Skeletal muscle satellite cell (primary cell): ENCODE data around the gene ALDOB.

Experiments
- H3K27me3 ChIP-seq: 2 replicates; pipeline ENCODE4 v1.7.0; 2013; ENCODE audit warnings: low read length; ENCODE audit not compliant: control insufficient read depth, insufficient read depth
- H3K36me3 ChIP-seq: 2 replicates; pipeline ENCODE4 v1.7.0; 2013; ENCODE audit warnings: mild to moderate bottlenecking, control low read depth, low read length; ENCODE audit not compliant: insufficient read depth
- H3K4me1 ChIP-seq: 2 replicates; pipeline ENCODE4 v1.7.0; 2013; ENCODE audit warnings: low read length; ENCODE audit not compliant: control insufficient read depth, insufficient read depth
- H3K4me2 ChIP-seq: 2 replicates; pipeline ENCODE4 v1.7.0; 2013; ENCODE audit warnings: mild to moderate bottlenecking, low read length
- H3K4me3 ChIP-seq: 2 replicates; pipeline ENCODE4 v1.7.0; 2013; ENCODE audit warnings: low read length
- H3K9ac ChIP-seq: 2 replicates; pipeline ENCODE4 v1.7.0; 2013; ENCODE audit warnings: mild to moderate bottlenecking, low read depth, low read length, moderate library complexity
- H3K9me3 ChIP-seq: replicated peaks from 2 replicates; pipeline ENCODE4 v1.7.0; 2013; ENCODE audit warnings: mild to moderate bottlenecking, control low read depth, low read length

ALDOB gene

GRCh38 chr9:101438523-101438922 lies 2.9 kb upstream of the ALDOB start:
- Histone ChIP-seq H3K4me2 (no peak overlapping the region), H3K36me3 (no peaks in the 10 kb centered on the region)

DNA sequence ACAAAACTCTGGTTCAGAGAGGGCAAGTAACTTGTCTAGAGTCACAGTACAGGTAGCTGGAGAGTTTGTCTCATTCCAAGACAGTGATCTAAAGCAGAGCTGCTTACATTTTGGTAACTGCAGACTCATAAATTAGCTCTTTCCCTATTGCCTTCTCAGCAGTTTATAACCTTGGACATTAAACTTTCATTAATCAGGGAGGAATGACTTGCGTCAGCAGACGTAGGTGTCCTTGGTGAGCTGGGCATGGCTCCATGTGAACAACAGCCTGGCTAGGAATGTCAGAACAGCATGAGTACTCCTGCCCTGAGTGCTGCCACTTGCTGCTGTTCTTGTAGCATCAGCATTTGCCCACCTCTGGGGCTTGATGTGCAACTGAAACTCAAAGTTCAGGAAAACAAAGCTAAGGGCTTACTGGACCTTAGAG lies 2.2 kb upstream of the ALDOB start:
- H3K4me3 ChIP-seq = no peak overlapping the region
- peaks cover 36% of the 10 kb centered on the region for H3K27me3 ChIP-seq
- H3K4me1 ChIP-seq = no peaks in the 10 kb centered on the region
- no peak overlapping the region for H3K4me2 ChIP-seq
- no peak overlapping the region for H3K9ac ChIP-seq
- H3K9me3 ChIP-seq = no peaks in the 10 kb centered on the region
- no peaks in the 10 kb centered on the region for H3K36me3 ChIP-seq

More at GRCh38 chr9:101438523-101438922, 2.9 kb upstream of the ALDOB start:
- Histone ChIP-seq H3K4me1 (no peaks in the 10 kb centered on the region), H3K9ac (no peak overlapping the region), H3K27me3 (peaks cover 43% of the 10 kb centered on the region), H3K4me3 (no peak overlapping the region), H3K9me3 (no peaks in the 10 kb centered on the region)

DNA sequence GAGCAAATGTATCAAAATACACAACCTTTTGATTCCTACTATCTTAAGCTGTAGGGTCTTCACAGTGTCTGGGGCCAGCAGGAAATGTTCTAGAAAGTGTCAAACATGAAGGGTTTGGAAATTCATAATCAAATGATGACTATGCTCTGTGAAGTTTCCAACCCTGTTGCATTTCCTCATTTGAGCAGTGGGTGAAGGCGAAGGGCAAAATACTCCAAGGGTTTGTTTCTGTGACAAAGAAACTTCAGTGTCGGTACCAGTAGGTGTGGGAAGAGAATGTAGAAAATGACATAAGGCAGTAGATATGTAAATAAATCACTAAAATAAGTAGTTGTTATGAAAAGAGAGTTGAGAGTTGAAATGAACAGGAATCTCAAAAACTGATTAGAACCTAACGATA lies 576 bp downstream of the ALDOB start:
- H3K4me3 ChIP-seq = no peak overlapping the region
- no peak overlapping the region for H3K9ac ChIP-seq
- no peaks in the 10 kb centered on the region for H3K36me3 ChIP-seq
- no peaks in the 10 kb centered on the region for H3K4me1 ChIP-seq
- peaks cover 27% of the 10 kb centered on the region for H3K27me3 ChIP-seq
- H3K9me3 ChIP-seq = no peaks in the 10 kb centered on the region
- no peak overlapping the region for H3K4me2 ChIP-seq

- Histone ChIP-seq H3K27me3 (peaks cover 22% of the 10 kb centered on the region), H3K36me3 (no peaks in the 10 kb centered on the region), H3K4me2 (no peak overlapping the region), H3K9me3 (no peaks in the 10 kb centered on the region), H3K4me1 (no peaks in the 10 kb centered on the region), H3K4me3 (no peak overlapping the region), H3K9ac (no peak overlapping the region)
Observed at GRCh38 chr9:101433229-101433628, 2.3 kb downstream of the ALDOB start.

DNA sequence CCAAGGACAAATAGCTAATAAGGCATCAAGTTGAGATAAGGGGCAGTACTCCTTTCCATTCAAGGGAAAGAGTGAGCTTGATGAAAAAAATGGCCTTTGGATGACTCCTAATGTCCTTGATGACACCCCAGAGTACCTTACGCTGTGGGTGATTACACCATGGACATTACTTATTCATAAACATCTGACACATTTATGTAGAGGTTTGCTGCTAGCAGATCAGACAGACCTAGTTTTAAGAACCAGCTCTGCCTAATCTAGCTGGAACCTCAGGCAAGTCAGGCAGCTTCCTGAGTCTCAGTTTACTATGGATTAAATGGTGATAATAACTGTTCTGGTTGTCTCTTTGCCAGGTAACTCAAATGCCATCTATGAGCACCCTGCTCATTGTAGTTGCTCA lies 2.8 kb downstream of the ALDOB start:
- Histone ChIP-seq H3K4me1 (no peaks in the 10 kb centered on the region), H3K9me3 (no peaks in the 10 kb centered on the region), H3K4me3 (no peak overlapping the region), H3K27me3 (peaks cover 23% of the 10 kb centered on the region), H3K36me3 (no peaks in the 10 kb centered on the region), H3K9ac (no peak overlapping the region), H3K4me2 (no peak overlapping the region)

DNA sequence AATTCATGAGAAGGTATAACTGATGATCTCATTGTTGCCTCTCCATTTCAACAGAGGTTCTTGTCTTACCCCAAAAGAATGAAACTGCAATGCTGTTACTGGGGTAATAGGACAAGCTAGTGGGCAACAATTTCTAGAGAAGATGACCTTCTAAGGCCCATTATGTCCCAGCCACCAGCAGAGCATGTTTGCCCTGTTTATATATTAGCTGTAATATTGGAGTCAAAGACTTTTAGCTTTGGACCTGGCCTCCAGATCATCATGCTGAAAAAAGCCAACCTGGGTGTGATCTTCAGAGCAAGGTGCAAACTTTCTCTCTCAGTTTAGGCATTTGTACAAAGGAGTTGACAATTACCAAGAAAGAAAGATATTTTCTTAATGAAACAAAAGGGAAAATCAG lies 3.4 kb downstream of the ALDOB start:
- Histone ChIP-seq H3K27me3 (peaks cover 26% of the 10 kb centered on the region), H3K36me3 (no peaks in the 10 kb centered on the region), H3K4me1 (no peaks in the 10 kb centered on the region), H3K4me2 (no peak overlapping the region), H3K9me3 (no peaks in the 10 kb centered on the region), H3K4me3 (no peak overlapping the region), H3K9ac (no peak overlapping the region)

DNA sequence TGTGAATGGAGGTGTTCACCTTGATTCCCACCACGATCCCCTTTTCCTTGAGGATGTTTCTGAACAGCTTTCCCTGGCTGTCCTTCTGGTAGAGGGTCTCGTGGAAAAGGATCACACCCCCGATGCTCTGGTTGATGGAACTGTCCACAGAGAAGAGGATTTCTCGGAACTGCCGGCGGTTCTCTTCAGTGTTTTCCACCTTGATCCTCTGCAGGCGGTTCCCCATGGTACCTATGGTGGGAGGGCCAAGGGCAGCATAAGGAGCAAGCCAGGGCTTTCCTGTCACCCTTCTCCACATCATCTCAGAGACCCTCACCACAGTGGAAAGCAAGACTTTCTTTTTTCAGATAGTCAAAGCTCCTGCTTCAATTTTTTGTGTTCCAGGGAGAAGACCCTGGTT lies 5.8 kb downstream of the ALDOB start:
- Histone ChIP-seq H3K36me3 (no peaks in the 10 kb centered on the region), H3K27me3 (peaks cover 14% of the 10 kb centered on the region), H3K4me3 (no peak overlapping the region), H3K4me1 (no peaks in the 10 kb centered on the region), H3K4me2 (no peak overlapping the region), H3K9me3 (no peaks in the 10 kb centered on the region), H3K9ac (no peak overlapping the region)

DNA sequence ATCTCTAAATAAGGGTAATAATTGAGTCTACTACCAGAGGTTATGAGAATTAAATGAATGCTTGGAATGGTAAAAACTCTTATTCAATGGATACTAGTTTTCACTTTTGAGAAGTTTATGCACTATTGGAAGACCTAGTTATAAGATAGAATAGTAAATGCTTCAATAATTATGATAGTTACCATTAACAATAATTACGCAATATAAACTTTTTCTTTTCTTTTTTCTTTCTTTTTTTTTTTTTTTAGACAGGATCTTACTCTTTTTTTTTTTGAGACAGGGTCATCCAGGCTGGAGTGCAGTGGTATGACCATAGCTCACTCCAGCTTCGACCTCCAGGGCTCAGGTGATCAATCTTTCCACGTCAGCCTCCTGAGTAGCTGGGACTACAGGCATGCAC lies 6.7 kb downstream of the ALDOB start:
- H3K27me3 ChIP-seq = peaks cover 14% of the 10 kb centered on the region
- H3K36me3 ChIP-seq = no peaks in the 10 kb centered on the region
- no peaks in the 10 kb centered on the region for H3K9me3 ChIP-seq
- H3K4me3 ChIP-seq = no peak overlapping the region
- H3K4me2 ChIP-seq = no peak overlapping the region
- H3K9ac ChIP-seq = no peak overlapping the region
- no peaks in the 10 kb centered on the region for H3K4me1 ChIP-seq

DNA sequence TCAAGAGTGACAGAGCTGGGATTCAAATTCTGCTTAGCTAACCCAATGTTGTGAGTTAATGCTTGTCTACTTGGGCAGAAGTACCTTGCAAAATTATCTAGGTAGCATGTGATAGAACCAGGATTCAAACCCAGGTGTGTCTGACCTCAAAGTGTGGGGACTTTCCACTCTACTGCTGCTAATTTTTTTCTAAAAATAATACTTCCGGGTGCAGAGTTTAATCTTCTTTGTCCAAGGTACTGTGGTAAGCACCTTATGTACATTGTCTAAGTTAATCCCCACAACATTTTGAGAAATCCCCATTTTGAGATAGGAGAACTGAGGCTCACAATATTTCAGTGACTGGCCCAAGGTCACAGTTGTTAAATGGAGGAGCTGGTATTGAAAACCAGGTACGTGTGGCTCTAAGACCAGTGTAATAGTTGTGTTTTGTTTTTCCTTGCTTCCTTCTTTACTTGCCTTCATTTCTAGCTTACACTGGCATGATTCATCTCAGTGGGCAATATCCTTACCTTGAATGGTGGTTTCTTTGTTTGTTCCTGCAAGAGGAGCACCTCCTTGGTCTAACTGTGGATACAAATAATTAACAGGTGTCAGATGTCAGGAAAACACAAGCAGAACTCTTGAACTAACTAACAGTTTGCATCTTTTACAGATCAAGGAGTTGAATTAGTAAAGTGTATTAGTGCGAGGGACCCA lies 7.5 kb downstream of the ALDOB start:
- no peak overlapping the region for H3K9ac ChIP-seq
- H3K4me2 ChIP-seq = no peak overlapping the region
- H3K9me3 ChIP-seq = no peaks in the 10 kb centered on the region
- no peaks in the 10 kb centered on the region for H3K4me1 ChIP-seq
- H3K27me3 ChIP-seq = peaks cover 14% of the 10 kb centered on the region
- no peak overlapping the region for H3K4me3 ChIP-seq
- no peaks in the 10 kb centered on the region for H3K36me3 ChIP-seq

DNA sequence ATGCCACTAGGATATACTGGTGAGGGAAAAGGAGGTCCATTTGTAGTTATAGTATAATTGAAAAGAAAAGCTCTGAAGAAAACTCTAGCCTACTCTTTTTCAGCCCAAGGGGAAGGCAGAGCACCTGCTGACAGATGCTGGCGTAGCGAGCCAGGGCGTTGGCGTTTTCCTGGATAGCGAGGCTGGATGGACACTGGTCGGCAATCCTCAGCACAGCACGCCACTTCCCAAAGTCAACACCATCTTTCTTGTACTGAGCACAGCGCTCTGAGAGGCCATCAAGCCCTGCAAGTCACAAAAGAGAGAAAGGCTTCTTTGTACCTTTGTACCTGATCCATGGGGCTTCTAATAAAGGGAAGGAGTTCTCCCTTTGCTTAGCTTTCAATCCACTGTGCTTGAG lies 8.2 kb downstream of the ALDOB start:
- Histone ChIP-seq H3K4me3 (no peak overlapping the region), H3K9me3 (no peaks in the 10 kb centered on the region), H3K4me1 (no peaks in the 10 kb centered on the region), H3K27me3 (peaks cover 14% of the 10 kb centered on the region), H3K4me2 (no peak overlapping the region), H3K9ac (no peak overlapping the region), H3K36me3 (no peaks in the 10 kb centered on the region)

DNA sequence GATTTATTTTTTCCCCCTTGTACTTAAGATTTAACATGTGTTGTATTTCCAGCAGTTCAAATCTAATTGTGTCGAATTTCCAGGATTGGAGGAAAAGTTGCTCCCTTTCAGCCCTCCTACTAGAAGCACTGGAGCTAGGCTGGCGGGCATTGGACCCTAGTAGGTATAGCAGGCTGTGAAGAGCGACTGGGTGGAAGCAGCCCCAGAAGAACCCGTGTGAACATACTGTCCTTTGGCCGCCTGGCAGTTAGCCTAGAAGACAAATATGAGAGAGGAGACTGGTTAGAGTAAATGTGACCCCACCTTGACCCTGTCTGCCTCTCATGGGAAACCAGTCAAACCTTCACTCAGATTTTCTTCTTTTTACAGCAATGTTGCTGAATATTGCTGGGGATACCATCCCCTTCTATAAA lies 13.9 kb downstream of the ALDOB start:
- H3K4me3 ChIP-seq = no peak overlapping the region
- no peak overlapping the region for H3K4me2 ChIP-seq
- no peak overlapping the region for H3K9ac ChIP-seq
- no peaks in the 10 kb centered on the region for H3K9me3 ChIP-seq
- H3K27me3 ChIP-seq = no peaks in the 10 kb centered on the region
- H3K4me1 ChIP-seq = peaks cover 11% of the 10 kb centered on the region
- no peaks in the 10 kb centered on the region for H3K36me3 ChIP-seq

- H3K27me3 ChIP-seq = no peaks in the 10 kb centered on the region
- peaks cover 11% of the 10 kb centered on the region for H3K4me1 ChIP-seq
- H3K4me3 ChIP-seq = no peak overlapping the region
- no peak overlapping the region for H3K9ac ChIP-seq
- H3K9me3 ChIP-seq = no peaks in the 10 kb centered on the region
- no peak overlapping the region for H3K4me2 ChIP-seq
- no peaks in the 10 kb centered on the region for H3K36me3 ChIP-seq
Observed at GRCh38 chr9:101419863-101420262, 15.7 kb downstream of the ALDOB start.
